Inflammatory macrophage treated with lipopolysaccharide for 4 hours (primary cell): ENCODE measurements around the gene CHRM5.

Experiments
- DNase-seq: peaks from one replicate; pipeline ENCODE4 v3.0.0-alpha.2; 2020

Gene CHRM5, protein sequence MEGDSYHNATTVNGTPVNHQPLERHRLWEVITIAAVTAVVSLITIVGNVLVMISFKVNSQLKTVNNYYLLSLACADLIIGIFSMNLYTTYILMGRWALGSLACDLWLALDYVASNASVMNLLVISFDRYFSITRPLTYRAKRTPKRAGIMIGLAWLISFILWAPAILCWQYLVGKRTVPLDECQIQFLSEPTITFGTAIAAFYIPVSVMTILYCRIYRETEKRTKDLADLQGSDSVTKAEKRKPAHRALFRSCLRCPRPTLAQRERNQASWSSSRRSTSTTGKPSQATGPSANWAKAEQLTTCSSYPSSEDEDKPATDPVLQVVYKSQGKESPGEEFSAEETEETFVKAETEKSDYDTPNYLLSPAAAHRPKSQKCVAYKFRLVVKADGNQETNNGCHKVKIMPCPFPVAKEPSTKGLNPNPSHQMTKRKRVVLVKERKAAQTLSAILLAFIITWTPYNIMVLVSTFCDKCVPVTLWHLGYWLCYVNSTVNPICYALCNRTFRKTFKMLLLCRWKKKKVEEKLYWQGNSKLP

DNA sequence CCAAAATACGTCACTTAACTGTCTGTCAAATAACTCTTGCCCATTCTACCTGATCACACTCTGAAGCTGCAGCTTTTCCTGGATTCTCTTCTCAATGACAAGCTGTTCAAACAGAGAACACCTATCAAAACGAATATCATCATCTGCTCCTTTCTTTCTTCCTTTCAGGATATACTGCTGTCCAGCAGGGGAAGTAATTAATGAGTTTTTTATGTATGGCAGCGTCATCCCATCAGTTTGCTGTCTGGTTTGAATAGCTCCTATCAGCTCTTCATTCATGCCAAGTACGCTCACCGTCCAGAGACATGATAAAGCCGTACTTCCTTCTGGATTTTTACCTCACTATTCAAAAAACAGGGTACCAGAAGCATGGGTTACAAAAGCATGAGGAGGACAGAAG, at the start of gene CHRM5:
CHRM5 (plus strand) TSS at position 274 of the 400 bp plus-strand sequence. CDS start 94,221 bp downstream, outside the sequence.
- no peak for DNase-seq

DNA sequence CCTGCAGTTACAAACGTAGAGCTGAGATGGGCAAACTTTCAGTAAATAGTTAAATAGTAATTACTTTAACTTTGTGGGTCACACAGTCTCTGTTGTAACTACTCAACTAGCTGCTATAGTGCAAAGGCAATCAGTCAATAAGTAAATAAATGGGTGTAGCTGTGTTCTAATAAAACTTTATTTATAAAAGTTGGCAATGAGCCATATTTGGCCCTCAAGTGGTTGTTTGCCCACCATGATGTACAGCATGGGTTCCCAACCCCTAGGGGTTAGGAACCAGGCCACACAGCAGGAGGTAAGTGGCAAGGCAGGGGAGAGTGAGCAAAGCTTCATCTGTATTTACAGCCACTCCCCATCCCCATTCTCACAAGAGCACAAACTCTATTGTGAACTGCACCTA, 44.9 kb upstream of the CHRM5 start:
- DNase-seq = no peak

DNA sequence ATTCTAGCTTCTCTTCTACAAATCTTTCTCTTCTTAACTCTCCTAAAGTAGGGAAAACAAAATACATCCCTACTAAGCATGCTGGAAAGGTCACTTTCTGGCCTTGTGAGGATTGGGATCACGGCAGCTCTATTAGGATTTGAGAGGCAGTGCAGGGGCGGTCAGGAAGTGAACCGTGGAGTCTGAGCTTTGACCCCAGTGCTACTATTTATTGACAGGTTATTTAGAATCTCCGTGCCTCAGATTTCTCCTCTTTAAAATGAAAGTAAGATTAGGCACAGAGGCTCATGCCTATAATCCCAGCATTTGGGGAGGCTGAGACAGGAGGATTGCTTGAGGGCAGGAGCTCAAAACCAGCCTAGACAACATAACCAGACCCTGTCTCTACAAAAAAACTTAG, 42.0 kb upstream of the CHRM5 start:
- DNase-seq = no peak

DNA sequence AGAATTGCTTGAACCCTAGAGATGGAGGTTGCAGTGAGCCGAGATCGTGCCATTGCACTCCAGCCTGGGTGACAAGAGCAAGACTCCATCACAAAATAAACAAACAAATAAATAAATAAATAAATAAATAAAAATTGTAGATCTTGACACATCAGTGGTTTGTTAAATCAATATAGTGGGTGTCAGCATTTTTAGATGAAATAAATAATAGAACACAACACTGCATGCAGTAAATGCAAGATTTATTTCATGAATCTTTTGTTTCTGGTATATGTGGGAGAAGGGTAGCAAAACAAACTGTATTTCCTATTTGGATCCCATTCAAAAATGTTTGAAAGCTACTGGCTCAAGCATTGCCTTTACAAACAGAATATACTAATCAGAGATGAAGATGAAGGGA, 35.6 kb upstream of the CHRM5 start:
- no peak for DNase-seq

DNA sequence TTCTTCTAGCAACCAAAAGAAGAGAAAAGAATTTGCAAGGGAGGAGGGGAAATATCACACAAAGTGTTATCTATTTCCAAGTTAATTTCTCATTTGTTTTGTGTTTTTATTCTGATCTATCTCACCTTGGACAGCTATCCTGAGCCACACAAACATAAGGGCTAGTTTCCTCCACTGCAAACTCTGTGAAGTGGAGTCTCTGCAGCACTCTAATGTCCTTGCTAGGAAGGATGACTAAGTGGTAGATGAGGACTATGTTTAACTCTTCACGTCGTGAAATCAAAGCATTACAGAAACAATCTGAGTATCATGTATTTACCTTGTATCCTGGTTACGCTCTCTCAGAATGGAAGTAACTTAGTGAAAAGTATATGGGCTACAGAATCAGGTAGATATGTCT, 33.9 kb upstream of the CHRM5 start:
- DNase-seq = no peak

DNA sequence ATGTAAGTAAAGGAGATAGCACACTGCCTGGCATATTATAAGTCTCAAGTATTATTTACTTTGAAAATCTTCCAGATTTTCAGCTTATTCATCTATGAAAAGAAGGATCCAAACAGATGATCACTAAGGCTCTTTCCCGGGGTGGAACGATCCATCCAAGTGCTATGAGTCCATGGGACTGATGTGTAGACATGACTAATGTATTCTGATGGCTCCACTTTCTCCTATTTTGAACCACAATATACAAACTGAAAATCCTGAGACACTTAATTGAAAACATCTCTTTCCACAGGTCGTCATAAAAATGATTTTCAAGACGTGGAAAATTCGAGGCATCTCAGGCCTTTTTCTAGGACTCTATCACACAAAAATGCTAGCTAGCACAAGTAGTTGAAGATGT, 33.4 kb upstream of the CHRM5 start:
- DNase-seq = no peak

DNA sequence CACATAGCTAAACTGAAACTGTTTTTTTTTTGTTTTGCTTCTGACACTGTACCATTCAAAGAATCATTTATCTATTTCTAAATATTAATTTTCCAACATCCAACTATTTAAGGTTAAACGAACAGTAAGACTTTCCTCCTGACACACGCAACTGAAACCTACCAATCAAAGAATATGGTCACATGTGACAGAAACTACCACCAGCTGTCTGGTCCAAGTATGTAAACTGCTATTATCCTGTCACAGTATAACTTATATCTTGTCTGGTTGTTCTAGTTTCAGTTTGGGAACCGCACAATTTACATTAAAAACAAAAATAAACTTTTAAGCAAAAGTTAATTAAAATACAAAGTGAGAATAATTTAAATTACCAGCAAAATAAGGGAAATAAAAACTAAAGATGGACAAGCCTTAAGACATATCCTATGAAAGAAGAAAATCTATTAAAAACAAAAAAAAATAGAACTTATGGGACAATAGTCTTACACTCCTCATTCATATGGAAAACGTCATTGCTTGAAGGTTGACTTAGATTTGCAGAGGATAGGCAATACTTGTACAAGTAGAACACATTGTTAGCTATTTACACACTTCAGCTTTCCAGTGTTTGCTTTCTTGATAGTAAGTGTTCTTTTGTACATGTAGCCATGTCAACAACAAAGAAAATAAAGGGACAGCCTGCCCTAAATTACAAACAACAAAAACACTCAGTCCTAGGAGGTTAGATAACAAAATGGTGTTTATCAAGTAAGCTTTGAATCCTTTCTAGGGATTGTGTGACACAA, 26.8 kb upstream of the CHRM5 start:
- DNase-seq = no peak

DNA sequence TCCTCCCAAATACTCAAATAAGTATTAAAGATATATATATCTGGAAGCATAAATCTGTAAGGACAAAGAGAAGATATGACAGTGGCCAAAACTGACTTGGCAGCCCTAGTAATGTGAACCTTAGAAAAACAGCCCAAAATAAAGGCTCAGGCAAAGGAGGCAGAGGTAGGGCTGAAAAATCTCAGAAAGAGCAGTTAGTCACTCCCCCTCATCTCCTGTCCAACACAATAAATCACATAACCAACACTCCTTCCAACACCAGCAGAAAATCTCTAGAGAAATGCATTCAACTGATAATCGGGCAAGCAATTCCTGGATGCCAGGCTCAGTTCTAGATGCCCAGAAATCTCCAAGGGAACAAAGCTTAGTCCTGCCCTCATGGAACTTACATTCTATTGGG, 22.1 kb upstream of the CHRM5 start:
- DNase-seq = no peak

DNA sequence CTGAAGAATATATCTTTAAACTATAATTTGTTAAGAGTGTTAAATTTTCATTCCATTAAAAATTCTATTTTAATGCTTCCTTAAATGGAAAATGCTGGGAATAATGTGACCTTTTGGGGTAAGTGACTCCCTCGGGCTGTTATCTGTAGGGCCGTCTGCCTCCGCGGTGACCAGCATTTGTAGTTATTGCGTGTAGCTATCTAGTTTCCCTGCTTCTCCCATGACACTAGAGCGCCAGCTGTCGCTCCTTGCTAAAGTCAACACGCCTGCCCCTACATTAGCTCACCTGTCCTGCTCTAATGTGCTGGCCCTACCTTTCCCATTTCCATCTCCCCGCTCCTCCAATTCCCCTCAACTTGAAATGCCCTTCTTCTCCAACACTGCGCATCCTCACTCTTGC, 12.4 kb upstream of the CHRM5 start:
- no peak for DNase-seq

DNA sequence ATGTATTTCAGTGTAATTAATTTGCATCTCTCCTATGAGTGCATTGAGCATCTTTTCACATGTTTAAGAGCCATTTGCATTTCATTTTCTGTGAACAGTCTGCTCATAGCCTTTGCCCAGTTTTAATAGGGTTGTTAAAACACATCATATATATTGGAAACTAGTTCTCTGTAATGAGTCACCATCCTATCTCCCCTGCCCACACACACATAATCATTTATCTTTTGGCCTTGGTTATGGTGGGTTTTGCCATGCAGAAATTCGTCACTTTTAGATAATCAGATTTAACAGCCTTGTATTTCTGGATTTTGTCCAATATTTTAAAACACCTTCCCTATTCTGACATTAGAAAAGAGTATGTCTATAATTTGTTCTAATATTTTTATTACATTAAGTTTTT, 11.9 kb upstream of the CHRM5 start:
- no peak for DNase-seq

DNA sequence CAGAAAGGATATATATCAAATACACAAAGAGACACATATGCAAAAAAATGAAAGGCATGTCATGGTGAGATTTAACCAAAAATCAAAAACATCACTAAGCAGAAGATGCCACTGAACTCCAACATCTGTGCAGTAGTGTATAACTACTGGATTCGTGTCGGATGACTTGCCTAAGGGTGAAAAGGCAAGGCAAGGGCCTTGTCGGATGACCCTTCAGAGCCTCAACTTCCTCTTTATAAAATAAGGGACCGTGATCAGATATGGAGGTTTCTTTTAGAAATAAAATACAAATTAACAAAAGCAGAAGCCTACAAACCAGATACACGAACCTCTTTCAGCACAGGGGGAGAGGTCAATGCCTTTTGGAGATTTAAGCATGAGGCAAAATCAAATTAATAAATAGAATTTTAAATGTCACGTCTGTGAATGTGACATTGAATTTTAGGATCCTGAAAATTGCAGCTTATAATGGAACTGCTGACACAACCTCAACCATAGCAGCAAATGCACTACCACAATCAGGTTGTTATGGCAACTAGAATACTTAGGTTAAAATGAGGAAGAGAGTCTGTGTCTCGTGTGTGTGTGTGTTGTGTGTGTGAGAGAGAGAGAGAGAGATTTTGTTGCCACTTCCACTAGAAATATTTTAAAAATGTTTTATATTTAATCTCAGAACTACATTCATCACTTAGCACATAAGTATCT, 8.3 kb upstream of the CHRM5 start:
- DNase-seq = peak; percentile 34

DNA sequence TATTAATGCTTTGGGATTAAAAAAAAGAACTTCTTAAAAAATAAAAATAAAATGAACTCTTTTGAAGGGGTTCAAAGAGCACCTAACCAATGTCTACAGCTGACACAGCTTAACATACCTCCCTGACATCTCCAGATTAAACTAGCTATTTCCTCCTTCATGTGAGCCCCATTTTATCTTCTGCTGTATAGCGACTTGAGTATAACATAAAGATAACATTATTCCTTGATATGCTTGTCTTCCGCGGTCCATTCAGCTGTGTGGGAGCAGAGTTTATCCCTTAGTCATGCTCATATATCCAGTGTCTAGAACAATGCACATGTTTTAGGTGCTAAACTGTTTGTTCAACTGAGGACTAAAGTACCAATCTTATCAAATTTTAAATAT, 7.8 kb upstream of the CHRM5 start:
- DNase-seq = no peak

DNA sequence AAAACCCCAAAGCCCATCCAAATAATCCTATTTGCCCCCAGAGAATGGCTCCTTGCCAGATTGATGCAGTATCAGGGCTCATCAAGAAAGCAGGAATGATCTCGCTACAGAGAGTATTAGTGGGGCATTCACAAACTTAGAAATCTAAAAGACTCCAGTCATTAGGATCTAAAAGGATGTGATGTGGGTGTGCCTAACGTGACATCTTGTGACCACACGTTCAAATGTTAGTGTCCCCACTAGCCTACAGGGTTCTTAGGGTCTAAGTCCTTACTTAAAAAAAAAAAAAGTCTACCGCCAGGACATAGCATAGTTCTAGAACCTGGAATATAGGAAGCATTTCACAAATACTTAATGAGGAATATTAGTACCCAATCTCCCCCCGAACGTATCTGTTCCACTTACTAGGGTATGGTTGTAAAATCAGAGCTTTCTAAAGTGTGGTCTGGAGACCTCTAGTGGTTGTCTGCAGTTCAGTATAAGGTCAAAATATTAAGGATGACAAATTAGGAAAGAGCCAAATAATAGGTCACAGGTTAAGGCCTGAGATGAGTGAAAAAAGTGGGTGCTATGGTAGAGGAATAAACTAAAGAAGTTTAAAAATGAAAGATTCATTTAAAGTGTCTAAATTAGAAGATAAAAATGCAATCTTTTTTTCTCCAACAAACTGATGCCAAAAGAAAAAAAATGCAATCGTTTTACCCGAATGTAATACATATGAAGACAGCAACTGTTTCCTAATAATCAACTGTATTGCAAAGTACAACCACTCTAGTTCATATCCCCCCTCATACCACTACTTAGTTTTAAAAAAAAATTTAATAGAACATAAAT, 4.2 kb upstream of the CHRM5 start:
- peak; percentile 28 for DNase-seq

DNA sequence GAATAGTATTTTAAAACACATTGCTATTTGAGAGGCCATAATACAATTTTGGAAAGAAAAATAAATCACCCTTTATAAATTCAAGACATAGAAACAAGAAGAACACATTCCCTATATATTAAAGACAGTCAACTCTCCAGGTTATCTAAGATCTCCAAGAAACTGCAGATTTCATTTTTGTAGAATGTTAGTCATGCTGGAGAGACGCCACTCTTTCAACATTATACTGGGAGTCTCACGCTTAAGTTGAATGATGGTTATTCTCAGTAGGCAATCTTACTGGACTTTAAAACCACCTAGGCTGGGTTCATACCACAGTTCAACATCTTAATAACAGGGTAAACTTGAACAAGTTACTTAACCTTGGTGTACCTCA, 3.6 kb upstream of the CHRM5 start:
- DNase-seq = no peak

DNA sequence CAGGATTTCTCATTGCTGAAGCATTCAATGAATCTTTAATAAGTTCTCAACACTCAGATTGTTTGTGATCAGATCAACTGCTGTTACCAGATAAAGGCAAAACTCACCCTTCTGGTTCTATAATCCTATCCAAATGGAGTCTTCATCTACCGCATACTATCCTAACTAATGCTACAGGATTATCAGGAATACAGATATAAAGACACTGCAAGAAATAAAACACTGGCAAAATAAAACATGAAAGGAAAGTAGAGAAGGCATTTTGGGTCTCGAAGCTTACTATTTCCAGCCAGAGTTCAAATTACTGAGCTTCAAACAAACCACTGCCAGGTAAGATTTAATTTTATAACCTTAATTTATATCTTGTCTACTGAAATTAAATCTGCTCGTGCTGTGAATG, 524 bp downstream of the CHRM5 start:
- DNase-seq = no peak

DNA sequence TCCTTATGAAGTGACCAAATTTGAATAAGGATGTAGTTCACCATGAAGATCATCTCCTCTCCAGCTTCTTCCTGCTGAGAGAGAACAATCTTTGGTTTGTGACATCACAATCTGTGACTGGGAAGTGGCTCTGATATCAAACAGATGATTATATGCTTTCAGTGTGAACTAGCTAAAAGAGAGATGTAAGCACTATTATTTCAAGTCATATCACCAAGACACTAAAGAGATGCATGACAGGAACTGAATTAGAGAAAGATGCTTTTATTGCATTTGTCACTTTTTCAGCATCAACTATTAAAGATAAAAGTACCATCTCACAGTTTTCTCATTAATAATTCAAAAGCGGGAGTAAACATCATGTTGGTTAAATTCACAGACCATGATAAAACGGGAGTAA, 3.5 kb downstream of the CHRM5 start:
- no peak for DNase-seq

DNA sequence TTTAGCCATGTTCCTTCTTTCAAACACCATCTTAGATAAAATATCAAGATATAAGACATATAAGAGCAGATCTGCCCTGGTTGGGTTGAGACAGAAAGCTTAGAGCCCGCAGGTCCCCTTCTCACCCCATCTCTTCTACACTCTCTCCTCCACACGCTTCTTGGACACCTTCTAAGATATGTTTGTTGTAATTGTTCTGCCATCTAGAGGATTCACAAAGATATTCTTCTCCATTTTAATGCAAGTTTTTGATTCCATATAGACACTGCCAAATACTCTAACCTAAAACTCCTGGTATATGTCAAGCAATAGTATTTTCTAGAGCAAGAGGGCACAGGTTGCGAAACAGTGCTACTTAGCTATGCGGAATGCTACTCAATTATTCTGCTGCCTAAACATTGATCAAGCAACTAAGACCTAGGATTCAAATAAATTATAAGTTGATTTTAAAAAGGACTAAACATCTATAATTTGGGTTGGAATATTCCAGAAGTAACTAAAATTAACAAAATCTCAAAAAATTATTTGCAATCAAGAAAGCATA, 6.8 kb downstream of the CHRM5 start:
- no peak for DNase-seq

DNA sequence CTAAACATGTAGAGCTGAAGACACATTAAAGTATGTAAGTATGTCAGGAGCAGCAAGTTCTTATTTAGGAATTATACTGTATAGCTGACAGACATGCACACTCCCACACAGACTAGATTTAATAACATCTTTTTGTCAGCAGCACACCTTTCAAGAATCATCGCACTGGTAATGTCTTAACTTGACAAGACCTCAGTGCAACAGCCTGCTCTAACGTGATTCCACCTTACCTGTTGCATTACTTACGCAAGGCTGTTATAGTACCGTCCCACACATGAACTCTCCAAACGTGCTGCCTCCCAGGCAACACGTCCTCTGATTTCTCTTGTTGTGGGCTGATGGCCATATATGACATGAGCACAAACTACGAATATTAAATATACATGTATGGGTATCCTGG, 11.9 kb downstream of the CHRM5 start:
- no peak for DNase-seq

DNA sequence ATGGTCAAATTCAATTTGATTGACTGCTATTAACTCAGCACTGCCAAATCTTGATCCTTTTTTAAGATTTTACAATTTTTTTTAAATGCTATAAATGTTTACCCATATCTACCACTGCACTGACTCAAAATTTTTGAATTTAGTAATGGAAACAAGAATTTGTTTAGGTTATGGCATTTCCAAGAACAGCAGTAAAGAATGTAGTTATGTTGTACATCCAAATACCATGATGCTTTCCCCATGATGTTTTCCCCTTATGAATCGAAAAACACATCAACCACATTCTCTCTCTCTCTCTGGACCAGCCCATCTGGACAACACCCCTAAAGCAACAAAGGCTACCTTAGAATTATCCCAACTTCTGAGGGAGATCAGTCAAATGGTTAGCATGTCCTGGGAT, 14.2 kb downstream of the CHRM5 start:
- no peak for DNase-seq

DNA sequence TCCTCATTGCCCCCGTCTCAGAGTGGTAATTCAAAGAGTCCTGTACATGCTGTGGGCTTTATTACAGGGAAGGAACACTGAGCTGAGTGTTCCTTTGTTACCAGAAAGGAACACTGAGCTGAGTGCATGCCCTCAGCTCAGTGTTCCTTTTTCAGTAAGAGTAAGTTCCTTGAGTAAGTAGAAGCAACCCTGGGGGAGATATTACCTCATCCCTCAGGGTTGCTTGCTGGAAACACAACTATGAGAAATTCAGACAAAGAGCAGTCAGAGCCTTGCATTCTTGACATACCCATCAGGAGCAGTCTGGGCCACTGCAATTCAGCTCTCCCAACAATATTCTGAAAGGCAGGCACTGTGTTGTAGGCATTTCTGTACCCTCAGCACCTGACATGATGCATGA, 17.0 kb downstream of the CHRM5 start:
- no peak for DNase-seq

DNA sequence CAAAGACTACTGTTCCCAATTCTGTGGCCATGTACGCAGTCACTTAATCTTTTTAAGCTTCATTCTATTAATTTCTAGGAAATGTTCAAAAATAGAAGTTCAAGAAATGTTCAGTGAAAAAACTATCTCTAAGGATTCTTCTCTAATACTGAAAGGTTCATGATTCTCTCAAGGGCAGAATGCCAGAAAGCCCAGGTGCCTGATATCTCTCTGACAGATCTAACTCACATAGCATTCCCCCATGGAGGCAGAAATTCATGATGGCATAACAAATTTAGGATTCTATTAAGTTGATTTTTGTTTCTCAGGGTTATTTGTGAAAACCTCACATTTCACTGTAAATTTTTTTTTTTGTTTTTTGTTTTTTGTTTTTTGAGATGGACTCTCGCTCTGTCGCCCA, 17.5 kb downstream of the CHRM5 start:
- DNase-seq = no peak

DNA sequence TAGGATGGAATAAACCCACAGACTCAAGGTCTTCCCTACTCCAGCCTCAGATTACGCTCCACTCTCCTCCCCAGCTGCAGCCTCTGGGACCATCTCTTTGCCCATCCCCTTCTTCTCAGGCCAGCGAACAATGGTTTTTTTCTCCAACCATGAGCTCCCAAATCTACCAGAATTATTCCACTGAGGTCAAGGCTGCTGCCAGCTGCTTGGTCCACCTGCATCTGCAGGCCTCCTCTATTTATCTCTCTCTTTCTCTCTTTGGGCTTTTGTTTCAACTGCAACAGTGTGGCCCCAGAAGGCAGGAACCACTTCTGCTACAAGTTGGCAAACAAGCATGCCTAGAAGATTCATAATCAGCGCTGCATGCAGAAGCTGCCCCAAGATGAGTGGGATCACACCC, 19.1 kb downstream of the CHRM5 start:
- DNase-seq = no peak
